ENCODE measurements around the gene MECR. TPM values are rescaled to one million over a fixed set of nuclear protein-coding genes. Genes with fewer than 3 reads are reported as not detected.
A peak's percentile ranks its signal among the peaks of the same experiment; 100 is the strongest.

MECR gene
- total RNA-seq, 1 experiment from 2014 or later: 25.3 TPM

DNA sequence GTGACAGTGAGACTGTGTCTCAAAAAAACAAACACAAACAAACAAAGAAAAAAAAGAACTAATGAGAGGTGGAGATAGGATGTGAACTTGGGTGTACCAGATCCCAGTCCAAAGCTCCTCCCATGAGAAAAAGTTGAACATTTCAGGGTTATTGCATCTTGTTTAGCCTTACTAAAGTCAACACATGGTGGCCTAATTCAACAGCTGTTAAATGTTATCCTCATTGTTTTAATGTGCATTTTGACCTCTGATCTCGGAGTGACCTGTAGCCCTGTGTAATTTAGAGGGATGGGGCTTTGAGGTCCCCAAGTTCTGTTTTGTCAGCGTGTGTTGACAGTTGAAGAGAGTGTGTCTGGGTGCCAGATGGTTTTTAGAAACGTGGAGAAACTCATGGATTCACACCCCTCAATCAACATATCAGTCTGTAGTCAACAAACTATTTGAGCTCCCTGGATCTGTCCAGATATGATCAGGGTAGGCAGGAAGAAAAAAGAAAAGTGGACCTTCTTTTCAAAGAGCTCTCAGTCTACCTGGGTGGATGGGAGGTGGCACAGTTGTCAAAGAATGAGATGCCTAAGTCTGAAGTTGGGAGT, 40.3 kb upstream of the MECR start:
- no peaks in the 10 kb centered on the region for H3K9me3 ChIP-seq (ENCODE audit: low read length)
- no peak overlapping the region for H3K27ac ChIP-seq (ENCODE audit: low read length)
- peak; percentile 12 for DNase-seq
- H3K36me3 ChIP-seq (ENCODE audit: insufficient read depth, low read length): no peaks in the 10 kb centered on the region
- no peaks in the 10 kb centered on the region for H3K27me3 ChIP-seq (ENCODE audit: low read length)
- H3K4me2 ChIP-seq (ENCODE audit: low read depth, low read length, poor library complexity, severe bottlenecking): no peak overlapping the region
- no peaks in the 10 kb centered on the region for H3K79me2 ChIP-seq (ENCODE audit: low read length)
- no peaks in the 10 kb centered on the region for H3K4me1 ChIP-seq (ENCODE audit: low read length)
- H4K20me1 ChIP-seq (ENCODE audit: insufficient read depth, low read depth, low read length): no peaks in the 10 kb centered on the region
- H3K9me2 ChIP-seq (replicated peaks; ENCODE audit: insufficient read depth, low read length): no peaks in the 10 kb centered on the region
- H3K4me3 ChIP-seq (ENCODE audit: low read length): no peak overlapping the region
- no peak overlapping the region for H2AFZ ChIP-seq (ENCODE audit: low read length)
- H3K9ac ChIP-seq (ENCODE audit: low read length): no peak overlapping the region

DNA sequence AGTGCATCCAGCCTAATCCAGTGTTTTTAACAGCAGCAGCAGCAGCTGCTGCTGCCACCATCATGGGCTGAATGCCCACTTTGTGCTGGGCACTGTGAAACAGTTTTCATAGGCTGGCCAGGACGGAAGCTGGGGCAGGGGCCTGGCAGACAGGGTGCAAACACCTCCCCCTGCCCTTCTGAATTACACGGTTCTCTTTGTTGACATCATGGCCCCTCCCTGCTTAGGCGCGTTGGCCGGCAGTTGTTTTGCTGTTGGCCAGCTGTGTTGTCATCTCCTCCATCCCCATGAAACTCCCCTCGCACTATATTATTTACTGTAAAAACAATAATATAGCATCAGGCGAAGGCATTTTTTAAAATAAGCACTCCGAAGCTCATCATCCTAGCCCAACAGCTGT, 38.6 kb upstream of the MECR start:
- H2AFZ ChIP-seq (ENCODE audit: low read length): no peak overlapping the region
- no peaks in the 10 kb centered on the region for H3K79me2 ChIP-seq (ENCODE audit: low read length)
- H3K4me1 ChIP-seq (ENCODE audit: low read length): no peaks in the 10 kb centered on the region
- no peaks in the 10 kb centered on the region for H3K9me3 ChIP-seq (ENCODE audit: low read length)
- H3K27me3 ChIP-seq (ENCODE audit: low read length): no peaks in the 10 kb centered on the region
- H3K9ac ChIP-seq (ENCODE audit: low read length): no peak overlapping the region
- H3K27ac ChIP-seq (ENCODE audit: low read length): no peak overlapping the region
- no peak overlapping the region for H3K4me2 ChIP-seq (ENCODE audit: low read depth, low read length, poor library complexity, severe bottlenecking)
- H3K36me3 ChIP-seq (ENCODE audit: insufficient read depth, low read length): no peaks in the 10 kb centered on the region
- H4K20me1 ChIP-seq (ENCODE audit: insufficient read depth, low read depth, low read length): no peaks in the 10 kb centered on the region
- H3K4me3 ChIP-seq (ENCODE audit: low read length): no peak overlapping the region
- DNase-seq: peak; percentile 15
- H3K9me2 ChIP-seq (replicated peaks; ENCODE audit: insufficient read depth, low read length): no peaks in the 10 kb centered on the region

DNA sequence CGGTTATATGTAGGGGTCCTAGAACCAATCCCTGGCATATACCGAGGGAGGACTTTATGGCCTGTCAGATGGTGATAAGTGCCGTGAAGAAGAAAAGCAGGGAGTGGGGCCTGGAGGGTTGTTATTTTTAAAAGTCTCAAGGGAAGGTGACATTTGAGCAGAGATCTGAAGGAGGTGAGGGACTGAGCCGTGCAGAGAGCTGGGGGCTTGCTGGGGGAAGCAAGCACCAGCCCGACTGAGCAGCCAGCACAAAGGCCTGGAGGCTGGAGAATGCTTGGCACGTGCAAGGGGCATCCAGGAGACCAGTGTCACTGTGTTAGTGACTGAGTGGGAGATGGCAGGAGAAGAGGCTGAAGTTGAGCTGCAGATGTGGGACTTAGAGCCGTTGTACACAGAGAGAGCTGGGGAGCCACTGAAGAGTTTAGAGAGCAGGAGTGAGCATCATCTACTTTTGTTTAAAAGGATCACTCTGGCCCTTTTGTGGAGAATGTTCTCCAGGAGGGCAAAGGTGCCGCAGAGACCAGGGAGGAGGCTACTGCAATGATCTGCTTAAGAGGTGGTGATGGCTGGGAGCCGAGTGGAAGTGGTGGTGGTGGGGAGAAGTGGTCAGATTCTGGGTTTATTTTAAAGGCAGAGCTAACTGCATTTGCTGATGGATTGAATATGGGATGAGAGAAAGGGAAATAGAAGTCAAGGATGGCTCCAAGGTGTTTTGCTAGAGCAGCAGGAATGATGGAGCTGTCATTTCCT, 36.8 kb upstream of the MECR start:
- Histone ChIP-seq H3K79me2 (ENCODE audit: low read length) (no peaks in the 10 kb centered on the region), H3K27ac (ENCODE audit: low read length) (no peak overlapping the region), H3K4me2 (ENCODE audit: low read depth, low read length, poor library complexity, severe bottlenecking) (no peak overlapping the region), H3K27me3 (ENCODE audit: low read length) (no peaks in the 10 kb centered on the region), H3K4me1 (ENCODE audit: low read length) (no peaks in the 10 kb centered on the region), H3K36me3 (ENCODE audit: insufficient read depth, low read length) (no peaks in the 10 kb centered on the region), H3K9me2 (replicated peaks; ENCODE audit: insufficient read depth, low read length) (no peaks in the 10 kb centered on the region), H3K9ac (ENCODE audit: low read length) (no peak overlapping the region), H3K4me3 (ENCODE audit: low read length) (no peak overlapping the region), H3K9me3 (ENCODE audit: low read length) (no peaks in the 10 kb centered on the region), H2AFZ (ENCODE audit: low read length) (no peak overlapping the region), H4K20me1 (ENCODE audit: insufficient read depth, low read depth, low read length) (no peaks in the 10 kb centered on the region)
- DNase-seq: peak; percentile 14

DNA sequence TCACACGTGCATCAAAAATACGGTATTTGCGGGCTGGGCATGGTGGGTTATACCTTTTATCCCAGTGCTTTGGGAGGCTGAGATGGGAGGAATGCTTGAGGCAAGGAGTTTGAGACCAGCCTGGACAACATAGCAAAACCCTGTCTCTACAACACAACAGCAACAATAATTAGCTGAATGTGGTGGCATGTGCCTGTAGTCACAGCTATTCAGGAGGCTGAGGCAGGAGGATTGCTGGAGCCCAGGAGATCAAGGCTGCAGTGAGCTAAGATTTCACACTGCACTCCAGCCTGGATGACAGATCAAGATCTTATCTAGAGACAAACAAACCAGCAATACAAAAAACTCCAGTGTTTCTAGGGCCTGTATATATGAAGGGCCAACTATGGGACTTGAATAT, 36.2 kb upstream of the MECR start:
- Histone ChIP-seq H3K4me2 (ENCODE audit: low read depth, low read length, poor library complexity, severe bottlenecking) (no peak overlapping the region), H3K9me2 (replicated peaks; ENCODE audit: insufficient read depth, low read length) (no peaks in the 10 kb centered on the region), H2AFZ (ENCODE audit: low read length) (no peak overlapping the region), H3K36me3 (ENCODE audit: insufficient read depth, low read length) (no peaks in the 10 kb centered on the region), H4K20me1 (ENCODE audit: insufficient read depth, low read depth, low read length) (no peaks in the 10 kb centered on the region), H3K79me2 (ENCODE audit: low read length) (no peaks in the 10 kb centered on the region), H3K9ac (ENCODE audit: low read length) (no peak overlapping the region), H3K4me3 (ENCODE audit: low read length) (no peak overlapping the region), H3K27ac (ENCODE audit: low read length) (no peak overlapping the region), H3K27me3 (ENCODE audit: low read length) (no peaks in the 10 kb centered on the region), H3K9me3 (ENCODE audit: low read length) (no peaks in the 10 kb centered on the region), H3K4me1 (ENCODE audit: low read length) (no peaks in the 10 kb centered on the region)
- no peak for DNase-seq

DNA sequence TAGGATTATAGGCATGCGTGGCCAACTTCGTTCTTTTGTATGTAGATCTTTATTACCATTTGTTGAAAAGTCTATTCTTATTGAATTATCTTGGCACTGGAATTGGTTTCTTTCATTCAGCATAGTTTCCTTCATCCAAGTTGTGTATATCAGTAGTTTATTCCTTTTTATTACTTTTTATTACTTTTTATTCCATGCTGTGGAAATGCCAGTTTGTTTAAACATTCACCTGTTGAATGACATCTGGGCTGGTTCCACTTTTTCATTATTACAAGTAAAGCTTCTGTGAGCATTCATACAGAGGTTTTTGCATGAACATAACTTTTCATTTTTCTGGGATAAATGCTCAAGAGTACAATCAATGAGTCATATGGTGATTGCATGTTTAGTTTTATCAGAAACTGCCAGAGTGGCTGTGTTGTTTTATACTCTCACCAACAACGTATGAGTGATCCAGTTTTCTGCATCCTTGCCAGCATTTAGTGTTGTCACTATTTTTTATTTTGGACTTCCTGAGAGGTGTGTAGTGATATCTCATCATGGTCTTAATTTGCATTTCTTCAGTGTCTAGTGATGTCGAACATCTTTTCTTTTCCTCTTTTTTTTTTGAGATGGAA, 34.1 kb upstream of the MECR start:
- peak; percentile 35 for DNase-seq
- no peak overlapping the region for H3K4me3 ChIP-seq (ENCODE audit: low read length)
- H3K4me1 ChIP-seq (ENCODE audit: low read length): no peaks in the 10 kb centered on the region
- H3K27me3 ChIP-seq (ENCODE audit: low read length): no peaks in the 10 kb centered on the region
- H3K9me3 ChIP-seq (ENCODE audit: low read length): no peaks in the 10 kb centered on the region
- no peaks in the 10 kb centered on the region for H4K20me1 ChIP-seq (ENCODE audit: insufficient read depth, low read depth, low read length)
- no peaks in the 10 kb centered on the region for H3K79me2 ChIP-seq (ENCODE audit: low read length)
- H3K4me2 ChIP-seq (ENCODE audit: low read depth, low read length, poor library complexity, severe bottlenecking): no peak overlapping the region
- no peak overlapping the region for H2AFZ ChIP-seq (ENCODE audit: low read length)
- H3K9me2 ChIP-seq (replicated peaks; ENCODE audit: insufficient read depth, low read length): no peaks in the 10 kb centered on the region
- H3K9ac ChIP-seq (ENCODE audit: low read length): no peak overlapping the region
- H3K27ac ChIP-seq (ENCODE audit: low read length): no peak overlapping the region
- no peaks in the 10 kb centered on the region for H3K36me3 ChIP-seq (ENCODE audit: insufficient read depth, low read length)

DNA sequence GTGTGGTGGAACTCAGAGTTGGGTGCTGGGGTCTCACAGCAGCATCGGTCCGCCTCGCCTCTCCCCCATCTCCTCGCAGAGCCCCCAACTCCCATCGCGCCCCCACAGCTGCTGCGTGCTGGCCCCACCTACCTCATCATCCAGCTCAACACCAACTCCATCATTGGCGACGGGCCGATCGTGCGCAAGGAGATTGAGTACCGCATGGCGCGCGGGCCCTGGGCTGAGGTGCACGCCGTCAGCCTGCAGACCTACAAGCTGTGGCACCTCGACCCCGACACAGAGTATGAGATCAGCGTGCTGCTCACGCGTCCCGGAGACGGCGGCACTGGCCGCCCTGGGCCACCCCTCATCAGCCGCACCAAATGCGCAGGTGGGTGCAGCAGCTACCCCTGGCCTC, 29.8 kb upstream of the MECR start:
- Histone ChIP-seq H3K27ac (ENCODE audit: low read length) (no peak overlapping the region), H3K4me3 (ENCODE audit: low read length) (no peak overlapping the region), H3K4me2 (ENCODE audit: low read depth, low read length, poor library complexity, severe bottlenecking) (no peak overlapping the region), H3K79me2 (ENCODE audit: low read length) (no peaks in the 10 kb centered on the region), H3K36me3 (ENCODE audit: insufficient read depth, low read length) (no peaks in the 10 kb centered on the region), H3K27me3 (ENCODE audit: low read length) (no peaks in the 10 kb centered on the region), H2AFZ (ENCODE audit: low read length) (no peak overlapping the region), H3K4me1 (ENCODE audit: low read length) (no peaks in the 10 kb centered on the region), H3K9me3 (ENCODE audit: low read length) (no peaks in the 10 kb centered on the region), H3K9me2 (replicated peaks; ENCODE audit: insufficient read depth, low read length) (no peaks in the 10 kb centered on the region), H3K9ac (ENCODE audit: low read length) (no peak overlapping the region), H4K20me1 (ENCODE audit: insufficient read depth, low read depth, low read length) (no peaks in the 10 kb centered on the region)
- no peak for DNase-seq

DNA sequence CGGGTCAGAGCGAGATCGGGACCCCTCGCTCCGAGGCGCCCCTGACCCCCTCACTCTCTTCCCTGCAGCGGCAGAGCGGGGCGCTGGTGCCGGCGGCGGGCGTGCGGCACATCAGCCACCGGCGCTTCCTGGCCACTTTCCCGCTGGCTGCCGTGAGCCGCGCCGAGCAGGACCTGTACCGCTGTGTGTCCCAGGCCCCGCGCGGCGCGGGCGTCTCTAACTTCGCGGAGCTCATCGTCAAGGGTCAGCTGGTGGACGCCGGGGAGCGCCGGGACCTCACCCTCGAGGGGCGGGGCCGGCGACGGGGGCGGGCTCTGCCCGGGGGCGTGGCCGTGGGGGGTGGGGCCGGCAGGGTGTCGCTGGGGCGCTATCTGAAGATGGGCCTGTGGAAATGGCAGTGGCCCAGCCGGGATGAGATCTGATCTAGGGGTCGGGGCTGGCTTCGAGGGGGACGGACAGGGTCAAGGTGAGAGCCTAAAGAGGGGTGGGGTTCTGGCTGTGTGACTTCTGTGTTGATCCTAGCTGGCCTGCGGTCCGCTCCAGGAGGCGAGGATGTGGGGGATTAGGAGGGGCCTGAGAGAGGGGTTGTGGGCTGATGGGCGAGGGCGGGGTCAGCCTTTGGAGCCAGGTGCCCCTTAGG, 29.2 kb upstream of the MECR start:
- peak; percentile 31 for DNase-seq
- H3K4me3 ChIP-seq (ENCODE audit: low read length): no peak overlapping the region

More for the DNA sequence above, 29.2 kb upstream of the MECR start:
- Histone ChIP-seq H4K20me1 (ENCODE audit: insufficient read depth, low read depth, low read length) (no peaks in the 10 kb centered on the region), H2AFZ (ENCODE audit: low read length) (no peak overlapping the region), H3K4me2 (ENCODE audit: low read depth, low read length, poor library complexity, severe bottlenecking) (no peak overlapping the region), H3K9me2 (replicated peaks; ENCODE audit: insufficient read depth, low read length) (no peaks in the 10 kb centered on the region), H3K27me3 (ENCODE audit: low read length) (no peaks in the 10 kb centered on the region), H3K36me3 (ENCODE audit: insufficient read depth, low read length) (no peaks in the 10 kb centered on the region), H3K4me1 (ENCODE audit: low read length) (no peaks in the 10 kb centered on the region), H3K9ac (ENCODE audit: low read length) (no peak overlapping the region), H3K27ac (ENCODE audit: low read length) (no peak overlapping the region), H3K9me3 (ENCODE audit: low read length) (no peaks in the 10 kb centered on the region), H3K79me2 (ENCODE audit: low read length) (no peaks in the 10 kb centered on the region)
